ENCODE data around the gene FUT2. TPM values are rescaled to one million over a fixed set of nuclear protein-coding genes. Genes with fewer than 3 reads are reported as not detected.
A peak's percentile ranks its signal among the peaks of the same experiment; 100 is the strongest.

The FUT2 gene
- total and polyA plus RNA-seq, 10 of the 15 experiments (the other 5 are each of a cell fraction or from before 2014, with no cell fraction given): 0.02 to 0.13 (median 0.07) TPM; not detected in 7

GRCh38 chr19:48646001-48646721, 49.6 kb upstream of the FUT2 start, which contains the start of gene CA11 (continued):
- TF ChIP-seq SPI1 (IDR thresholded peaks at IDR 0.05; ENCODE audit: borderline replicate concordance, insufficient read depth, low read depth, low read length) (no peak), POU2F2 (IDR thresholded peaks at IDR 0.05; ENCODE audit: borderline replicate concordance, low read depth, low read length) (0 out of 3 replicates have a peak, but pooled peaks have one; percentile 9), KDM1A (IDR thresholded peaks at IDR 0.05; ENCODE audit: borderline replicate concordance) (no peak), PKNOX1 (IDR thresholded peaks at IDR 0.05) (no peak), CHD2 (IDR thresholded peaks at IDR 0.05; ENCODE audit: borderline replicate concordance, low read depth, low read length) (no peak), USF2 (IDR thresholded peaks at IDR 0.05; ENCODE audit: borderline replicate concordance, low read depth, low read length) (no peak), SIN3A (IDR thresholded peaks at IDR 0.05; ENCODE audit: low read depth, low read length) (no peak), JUNB (IDR thresholded peaks at IDR 0.05) (no peak), NR2F1 (conservative IDR thresholded peaks at IDR 0.05) (peak; percentile 33; the same call in 1 of the 2 replicates), ZSCAN29 (IDR thresholded peaks at IDR 0.05) (no peak), IRF5 (IDR thresholded peaks at IDR 0.05; ENCODE audit: borderline replicate concordance) (no peak), STAT1 (conservative IDR thresholded peaks at IDR 0.05) (no peak), ATF7 (IDR thresholded peaks at IDR 0.05; ENCODE audit: low read depth) (no peak; the same call in 1 of the 2 replicates), PRDM15 (CRISPR knock-in tag; IDR thresholded peaks at IDR 0.05) (no peak), HCFC1 (IDR thresholded peaks at IDR 0.05; ENCODE audit: low read length) (no peak; the same call in 1 of the 2 replicates), ASH2L (IDR thresholded peaks at IDR 0.05; ENCODE audit: borderline replicate concordance, low read depth) (no peak), IKZF2 (IDR thresholded peaks at IDR 0.05) (peak; percentile 69 to 84), KAT2A (conservative IDR thresholded peaks at IDR 0.05; ENCODE audit: control insufficient read depth, low read depth, low read length) (no peak), E2F4 (IDR thresholded peaks at IDR 0.05; ENCODE audit: low read depth, low read length) (no peak)
- TF ChIP-seq, protein P1, sequence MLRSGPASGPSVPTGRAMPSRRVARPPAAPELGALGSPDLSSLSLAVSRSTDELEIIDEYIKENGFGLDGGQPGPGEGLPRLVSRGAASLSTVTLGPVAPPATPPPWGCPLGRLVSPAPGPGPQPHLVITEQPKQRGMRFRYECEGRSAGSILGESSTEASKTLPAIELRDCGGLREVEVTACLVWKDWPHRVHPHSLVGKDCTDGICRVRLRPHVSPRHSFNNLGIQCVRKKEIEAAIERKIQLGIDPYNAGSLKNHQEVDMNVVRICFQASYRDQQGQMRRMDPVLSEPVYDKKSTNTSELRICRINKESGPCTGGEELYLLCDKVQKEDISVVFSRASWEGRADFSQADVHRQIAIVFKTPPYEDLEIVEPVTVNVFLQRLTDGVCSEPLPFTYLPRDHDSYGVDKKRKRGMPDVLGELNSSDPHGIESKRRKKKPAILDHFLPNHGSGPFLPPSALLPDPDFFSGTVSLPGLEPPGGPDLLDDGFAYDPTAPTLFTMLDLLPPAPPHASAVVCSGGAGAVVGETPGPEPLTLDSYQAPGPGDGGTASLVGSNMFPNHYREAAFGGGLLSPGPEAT (IDR thresholded peaks at IDR 0.05; ENCODE audit: low read depth): peak; percentile 95

All from GM12878 (cell line).